GM19395 (cell line): ENCODE data around the gene MUL1.

Experiments
- ATAC-seq: cut with Tn5 transposase; IDR thresholded peaks from one replicate; pipeline ENCODE4 v1.9.1; 2021; ENCODE audit warnings: mild to moderate bottlenecking, moderate library complexity; ENCODE audit not compliant: unreplicated experiment

Gene MUL1, protein sequence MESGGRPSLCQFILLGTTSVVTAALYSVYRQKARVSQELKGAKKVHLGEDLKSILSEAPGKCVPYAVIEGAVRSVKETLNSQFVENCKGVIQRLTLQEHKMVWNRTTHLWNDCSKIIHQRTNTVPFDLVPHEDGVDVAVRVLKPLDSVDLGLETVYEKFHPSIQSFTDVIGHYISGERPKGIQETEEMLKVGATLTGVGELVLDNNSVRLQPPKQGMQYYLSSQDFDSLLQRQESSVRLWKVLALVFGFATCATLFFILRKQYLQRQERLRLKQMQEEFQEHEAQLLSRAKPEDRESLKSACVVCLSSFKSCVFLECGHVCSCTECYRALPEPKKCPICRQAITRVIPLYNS

GRCh38 chr1:20507564-20508410 lies at the start of gene MUL1:
TSS of gene MUL1 (minus strand) at chr1:20508151. CDS start at chr1:20508024, 127 bp downstream.
- ATAC-seq = peak; percentile 92

DNA sequence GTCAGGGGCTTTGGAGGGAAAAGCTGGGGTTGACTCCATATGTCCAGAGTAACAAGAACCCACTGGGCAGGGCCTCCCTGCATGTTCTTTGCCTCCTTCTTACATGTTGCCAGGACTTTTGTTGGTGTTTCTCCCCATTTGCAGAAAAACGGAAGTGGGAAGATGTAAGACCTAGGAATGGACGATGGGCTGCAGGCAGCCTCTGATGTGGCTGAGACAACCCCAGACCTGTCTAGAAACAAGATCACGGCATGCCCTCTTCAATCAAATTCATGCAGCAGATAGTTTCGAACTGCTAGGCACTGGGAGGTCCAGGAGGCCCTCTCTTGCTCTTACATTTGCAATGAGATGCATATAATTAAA lies 47.8 kb upstream of the MUL1 start:
- no peak for ATAC-seq

DNA sequence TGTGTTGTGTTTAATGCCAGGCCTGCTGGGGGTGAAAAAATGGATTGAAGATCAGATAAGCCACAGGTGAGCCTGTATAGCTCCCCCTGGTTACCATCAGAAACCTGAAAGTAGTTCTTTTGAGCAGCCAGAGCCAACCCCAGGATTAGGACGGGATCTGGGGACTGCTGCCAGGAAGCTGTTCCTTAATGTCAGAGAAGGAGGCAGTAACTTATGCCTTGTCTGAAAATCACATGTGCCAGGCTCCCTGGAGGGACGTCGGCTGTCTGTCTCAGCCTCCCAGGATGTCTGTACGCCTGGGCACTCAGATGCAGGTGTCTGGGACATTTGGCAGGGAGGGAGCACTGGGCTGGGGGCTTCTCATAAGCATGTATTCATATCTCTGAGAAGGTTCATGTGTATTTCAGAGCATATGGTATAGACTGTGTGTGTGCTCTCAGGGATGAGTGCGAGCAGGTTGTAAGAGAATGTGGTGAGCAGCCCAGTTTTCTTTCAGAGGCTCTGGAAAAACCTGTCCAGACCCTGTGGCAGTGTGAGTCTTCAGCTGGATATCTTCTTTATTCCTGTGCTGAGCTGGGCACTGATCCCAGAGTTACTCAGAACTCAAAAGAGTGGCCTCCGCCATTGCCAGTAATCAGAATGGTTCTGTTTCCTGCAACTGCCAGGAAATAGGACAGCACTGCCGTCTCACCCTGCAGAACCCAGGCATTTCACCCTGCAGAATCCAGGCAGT lies 47.2 kb upstream of the MUL1 start:
- no peak for ATAC-seq

DNA sequence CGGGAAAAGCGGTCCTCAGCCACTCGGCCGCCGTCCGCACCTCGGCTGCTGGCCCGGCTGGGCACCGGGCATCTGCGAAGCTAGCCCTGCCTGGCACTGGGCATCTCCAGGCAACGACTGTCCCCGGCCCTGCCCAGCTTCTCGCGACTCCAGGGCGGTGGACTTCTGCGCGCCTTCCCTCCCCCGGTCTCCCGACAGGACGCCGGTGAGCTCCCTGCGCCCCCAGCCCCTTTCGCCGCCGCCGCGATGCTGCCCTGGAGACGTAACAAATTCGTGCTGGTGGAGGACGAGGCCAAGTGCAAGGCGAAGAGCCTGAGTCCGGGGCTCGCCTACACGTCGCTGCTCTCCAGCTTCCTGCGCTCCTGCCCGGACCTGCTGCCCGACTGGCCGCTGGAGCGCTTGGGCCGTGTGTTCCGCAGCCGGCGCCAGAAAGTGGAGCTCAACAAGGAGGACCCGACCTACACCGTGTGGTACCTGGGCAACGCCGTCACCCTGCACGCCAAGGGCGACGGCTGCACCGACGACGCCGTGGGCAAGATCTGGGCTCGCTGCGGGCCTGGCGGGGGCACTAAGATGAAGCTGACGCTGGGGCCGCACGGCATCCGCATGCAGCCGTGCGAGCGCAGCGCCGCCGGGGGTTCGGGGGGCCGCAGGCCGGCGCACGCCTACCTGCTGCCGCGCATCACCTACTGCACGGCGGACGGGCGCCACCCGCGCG lies 44.9 kb upstream of the MUL1 start:
- ATAC-seq = no peak

- ATAC-seq = no peak
These were observed 44.2 kb upstream of the MUL1 start, which contains the start of gene FAM43B for GRCh38 chr1:20551945-20552727. TSS of gene FAM43B (plus strand) at chr1:20552573. CDS start at chr1:20552974, 401 bp downstream.

GRCh38 chr1:20551161-20551560 lies 43.2 kb upstream of the MUL1 start:
- no peak for ATAC-seq

DNA sequence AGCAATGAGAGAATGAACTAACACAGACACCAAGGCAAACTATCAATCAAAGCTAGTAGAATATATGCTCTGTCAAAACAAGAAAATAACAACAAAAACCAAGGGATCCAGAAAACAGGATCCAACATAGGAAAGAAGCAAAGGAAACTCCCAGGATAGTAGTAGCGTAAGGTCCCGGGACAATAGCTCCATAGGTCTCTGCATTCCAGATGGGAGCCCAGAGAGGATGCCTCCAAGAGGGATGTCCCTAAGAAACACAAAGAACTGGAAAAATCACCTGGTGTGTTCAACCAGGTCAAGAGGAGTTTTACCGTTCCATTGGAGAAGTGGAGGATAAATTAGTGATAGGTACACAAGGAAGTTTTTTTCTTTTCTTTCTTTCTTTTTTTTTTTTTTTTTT lies 38.7 kb upstream of the MUL1 start:
- no peak for ATAC-seq

- ATAC-seq = no peak
These were observed 32.3 kb upstream of the MUL1 start for GRCh38 chr1:20540281-20540680.

DNA sequence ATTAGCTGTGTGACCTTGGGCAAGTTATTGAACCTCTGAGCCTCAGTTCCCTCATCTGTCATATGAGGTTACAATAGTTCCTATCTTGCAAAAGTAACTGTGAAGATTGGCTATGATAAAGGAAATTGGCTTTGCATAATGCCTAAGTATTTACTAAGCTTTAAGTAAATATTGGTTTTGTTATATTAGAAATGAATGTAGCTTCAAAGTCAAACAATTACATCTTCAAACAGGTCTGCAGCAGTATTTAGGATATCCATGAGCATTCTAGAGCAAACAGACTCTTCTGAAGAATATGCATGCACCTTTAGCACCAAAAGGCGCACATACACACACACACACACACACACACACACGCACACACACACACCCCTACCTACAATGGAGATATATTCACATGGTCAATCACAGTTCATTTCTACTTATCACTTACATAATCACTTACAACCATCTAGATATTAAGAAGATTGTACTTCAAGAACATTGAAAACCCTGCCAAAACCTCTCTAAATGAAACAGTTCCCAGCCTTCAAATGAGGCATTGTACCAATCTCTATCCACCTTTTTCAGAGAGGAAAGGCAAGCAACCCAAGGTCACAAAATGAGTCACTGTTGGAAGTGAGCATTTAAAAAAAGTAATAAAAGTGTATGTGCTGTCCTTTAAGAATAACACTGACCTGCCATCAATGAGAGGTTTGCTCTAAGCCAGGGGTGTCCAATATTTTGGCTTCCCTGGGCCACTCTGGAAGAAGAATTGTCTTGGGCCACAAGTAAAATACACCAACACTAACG lies 31.0 kb upstream of the MUL1 start:
- ATAC-seq = no peak

- ATAC-seq = no peak
These were observed 30.3 kb upstream of the MUL1 start for GRCh38 chr1:20538227-20538626.

DNA sequence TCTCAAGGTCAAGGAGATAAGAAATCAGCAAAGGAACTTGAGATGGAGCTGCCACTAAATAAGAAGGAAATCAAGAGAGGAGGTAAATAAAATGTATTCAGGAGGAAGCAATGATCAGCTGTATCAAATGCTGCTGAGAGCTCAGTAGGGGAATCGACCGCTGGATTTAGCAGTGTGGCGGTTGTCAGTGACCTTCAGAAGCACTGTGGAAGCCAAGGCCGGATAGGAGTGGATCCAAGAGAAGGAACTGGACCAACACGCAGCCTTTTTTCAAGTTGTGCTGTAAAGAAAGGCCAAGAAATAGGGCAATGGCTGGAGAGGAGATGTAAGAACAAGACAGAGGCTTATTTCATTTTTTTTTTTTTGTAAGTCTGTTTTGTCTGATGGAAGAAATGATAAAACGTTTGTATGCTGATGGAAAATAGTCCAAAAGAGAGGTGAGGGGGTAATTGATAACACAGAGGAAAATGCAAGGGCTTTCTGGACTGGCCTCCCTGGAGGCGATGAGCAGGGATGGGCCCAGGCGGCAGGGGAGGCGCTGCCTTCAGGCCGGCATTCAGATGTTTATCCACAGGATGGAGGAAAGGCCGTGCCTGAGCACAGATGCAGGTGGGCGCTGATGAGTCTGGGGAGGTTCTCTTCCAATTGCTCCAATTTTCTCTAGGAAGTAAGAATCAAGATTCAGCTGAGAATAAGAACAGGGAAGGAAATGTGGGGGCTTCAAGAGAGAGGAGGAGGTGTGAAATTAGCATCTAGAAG lies 26.9 kb upstream of the MUL1 start:
- ATAC-seq = no peak

- no peak for ATAC-seq
These were observed 25.7 kb upstream of the MUL1 start for GRCh38 chr1:20533635-20534034.

- ATAC-seq = no peak
These were observed 22.9 kb upstream of the MUL1 start for GRCh38 chr1:20530901-20531300.

DNA sequence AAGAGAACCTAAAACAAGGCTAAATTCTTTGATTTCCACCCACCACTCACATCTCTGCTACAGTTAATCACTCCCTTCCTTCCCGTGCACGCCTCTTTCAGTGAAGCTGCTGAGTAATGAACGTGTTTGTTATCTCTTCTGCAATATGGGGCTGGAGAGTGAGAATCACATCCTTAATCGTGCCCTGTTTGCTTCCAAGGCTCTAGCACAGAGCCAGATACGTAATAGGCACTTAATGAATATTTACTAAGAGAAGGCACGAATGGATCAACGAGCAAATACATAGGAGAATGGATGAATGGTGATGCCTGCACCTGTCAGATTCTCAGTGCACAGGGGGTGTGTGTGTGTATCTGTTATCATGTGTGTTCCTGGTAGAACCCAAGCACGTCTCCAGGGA lies 22.4 kb upstream of the MUL1 start:
- no peak for ATAC-seq

- ATAC-seq = no peak
These were observed 20.3 kb upstream of the MUL1 start for GRCh38 chr1:20528221-20528620.

- no peak for ATAC-seq
These were observed 18.3 kb upstream of the MUL1 start for GRCh38 chr1:20526267-20526666.

DNA sequence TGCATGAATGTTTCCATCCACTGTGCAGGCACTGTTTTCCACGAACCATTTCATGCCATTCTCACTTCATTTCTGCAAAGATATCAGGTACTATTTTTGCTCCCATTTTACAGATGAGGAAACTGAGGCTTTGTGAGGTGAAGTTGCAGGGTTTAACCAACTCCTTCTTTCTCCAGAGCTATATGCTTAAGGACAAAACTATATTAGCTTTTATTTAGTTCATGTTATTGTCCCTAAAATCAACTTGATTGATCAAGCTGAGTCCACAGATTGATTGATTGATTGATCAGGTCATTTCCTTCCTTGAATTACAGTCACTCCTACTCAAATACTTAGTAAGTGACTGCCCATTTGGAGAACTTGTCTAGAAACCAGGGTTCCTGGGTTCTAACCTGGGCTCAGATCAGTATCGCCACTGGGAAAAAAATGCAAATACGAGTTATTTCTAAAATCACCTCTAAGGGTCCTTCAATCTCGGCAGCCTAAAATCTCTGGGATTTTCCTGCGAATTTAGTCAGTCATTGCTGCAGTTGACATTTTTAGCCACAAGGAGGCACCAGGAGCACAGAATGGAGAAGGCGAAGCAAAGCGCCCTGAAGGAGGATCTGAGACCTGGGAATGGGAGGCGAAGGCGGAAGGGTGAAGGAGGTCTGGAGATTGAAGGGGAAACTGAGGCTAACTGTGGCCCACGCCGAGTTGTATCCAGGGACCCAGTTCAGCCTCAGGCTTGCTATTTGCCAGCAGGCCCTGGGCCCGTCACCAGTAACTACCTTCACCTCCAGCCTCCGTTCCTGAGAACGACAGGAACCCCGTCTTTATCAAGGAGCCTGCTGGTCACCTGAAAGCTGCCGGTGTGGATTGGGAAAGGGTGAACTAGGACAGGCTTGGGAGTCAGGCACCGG lies 14.3 kb upstream of the MUL1 start:
- ATAC-seq = no peak
